Measurements from ENCODE around the gene HSF5.
"Not testable (repeated sequence)": the region's sequence is repeated elsewhere in the genome, so short reads cannot be mapped to it uniquely, and the experiment has no call there.

Gene HSF5

GRCh38 chr17:58516644-58517377 lies 28.6 kb upstream of the HSF5 start:
- no peak for DNase-seq
- no peak for ATAC-seq

- DNase-seq = no peak
- no peak for ATAC-seq
These were observed 27.1 kb upstream of the HSF5 start for GRCh38 chr17:58515286-58515685.

GRCh38 chr17:58514770-58515157 lies 26.6 kb upstream of the HSF5 start:
- ATAC-seq (no peak), DNase-seq (no peak)

GRCh38 chr17:58513965-58514769 lies 26.0 kb upstream of the HSF5 start, which contains the start of gene MTMR4:
TSS of gene MTMR4 (minus strand) at chr17:58514638. CDS start at chr17:58514407, 231 bp downstream.
- ATAC-seq (peak; percentile 8), DNase-seq (peak; percentile 84)

GRCh38 chr17:58513267-58513964 lies 25.2 kb upstream of the HSF5 start:
- ATAC-seq (no peak), DNase-seq (peak; percentile 59)

GRCh38 chr17:58510075-58510474 lies 21.9 kb upstream of the HSF5 start:
- DNase-seq (no peak), ATAC-seq (no peak)

- DNase-seq = no peak
- no peak for ATAC-seq
These were observed 20.3 kb upstream of the HSF5 start for GRCh38 chr17:58508341-58509067.

GRCh38 chr17:58507123-58507634 lies 19.0 kb upstream of the HSF5 start:
- DNase-seq (no peak), ATAC-seq (no peak)

GRCh38 chr17:58506354-58507080 lies 18.3 kb upstream of the HSF5 start:
- ATAC-seq (no peak), DNase-seq (no peak)

GRCh38 chr17:58504826-58505351 lies 16.7 kb upstream of the HSF5 start:
- ATAC-seq = peak; percentile 40
- DNase-seq = no peak

- ATAC-seq (no peak), DNase-seq (no peak)
These were observed 15.7 kb upstream of the HSF5 start for GRCh38 chr17:58503866-58504265.

GRCh38 chr17:58503134-58503533 lies 14.9 kb upstream of the HSF5 start:
- not testable (repeated sequence) for ATAC-seq, DNase-seq

- DNase-seq (no peak), ATAC-seq (no peak)
These were observed 13.2 kb upstream of the HSF5 start for GRCh38 chr17:58501451-58501850.

GRCh38 chr17:58498177-58498828 lies 10.1 kb upstream of the HSF5 start:
- DNase-seq (no peak), ATAC-seq (no peak)

- no peak for ATAC-seq
- DNase-seq = no peak
These were observed 5.3 kb upstream of the HSF5 start for GRCh38 chr17:58493506-58493905.

- DNase-seq (no peak), ATAC-seq (peak; percentile 96)
These were observed 4.3 kb upstream of the HSF5 start for GRCh38 chr17:58492238-58493121.

GRCh38 chr17:58491510-58492045 lies 3.4 kb upstream of the HSF5 start:
- no peak for ATAC-seq
- no peak for DNase-seq

GRCh38 chr17:58488428-58488890 lies 251 bp upstream of the HSF5 start:
- DNase-seq = no peak

GRCh38 chr17:58484600-58484999 lies 3.6 kb downstream of the HSF5 start:
- ATAC-seq = no peak

More at GRCh38 chr17:58488428-58488890, 251 bp upstream of the HSF5 start:
- no peak for ATAC-seq

More at GRCh38 chr17:58484600-58484999, 3.6 kb downstream of the HSF5 start:
- no peak for DNase-seq

Measured in stimulated activated naive CD8-positive, alpha-beta T cell treated with anti-CD3 and anti-CD28 coated beads, Interleukin-15, Interleukin-2, amounts not matched to agents 100 U/mL and 50 U/mL, for 24 hours (primary cell).